AG04449 (cell line): ENCODE data around the gene ZNF652.

Source experiments
- CTCF ChIA-PET: fragments of 350-600 bp; formaldehyde crosslinking; extraction: SDS; loops from one replicate; lab custom pipeline; 2021; ENCODE audit warnings: antibody characterized with exemption; lab: Yijun Ruan, JAX
- POLR2A ChIA-PET: fragments of 400-600, 350-600 bp; formaldehyde crosslinking; extraction: SDS; loops from one replicate; lab custom pipeline; 2020; ENCODE audit warnings: antibody characterized with exemption, inconsistent platforms; lab: Yijun Ruan, JAX
- DNase-seq: peaks from one replicate; pipeline ENCODE4 v3.0.0-alpha.2; 2010; ENCODE audit warnings: low read depth, low spot score
- H3K4me3 ChIP-seq: 2 replicates; pipeline ENCODE4 v1.5.1; 2011; ENCODE audit warnings: low read depth, mild to moderate bottlenecking, control low read depth, low read length
- TF ChIP-seq, protein P1 (sequence below): IDR thresholded peaks from one replicate; pipeline ENCODE4 v1.5.1; 2011; ENCODE audit warnings: mild to moderate bottlenecking, moderate library complexity, low read length, control low read depth, inconsistent platforms; ENCODE audit not compliant: insufficient read depth; ENCODE audit errors: missing control alignments

The ZNF652 gene

GRCh38 chr17:49249292-49249794 lies 112.7 kb downstream of the ZNF652 start:
- ChIA-PET CTCF (interaction anchor here (0.7 to 1.4 kb wide), 4 partner anchors 10 to 22 kb away, joined by 3 to 4 read pairs (median 3); partner anchors contain the start of gene PHOSPHO1), POLR2A (no interaction called here)
- TF ChIP-seq, protein P1, sequence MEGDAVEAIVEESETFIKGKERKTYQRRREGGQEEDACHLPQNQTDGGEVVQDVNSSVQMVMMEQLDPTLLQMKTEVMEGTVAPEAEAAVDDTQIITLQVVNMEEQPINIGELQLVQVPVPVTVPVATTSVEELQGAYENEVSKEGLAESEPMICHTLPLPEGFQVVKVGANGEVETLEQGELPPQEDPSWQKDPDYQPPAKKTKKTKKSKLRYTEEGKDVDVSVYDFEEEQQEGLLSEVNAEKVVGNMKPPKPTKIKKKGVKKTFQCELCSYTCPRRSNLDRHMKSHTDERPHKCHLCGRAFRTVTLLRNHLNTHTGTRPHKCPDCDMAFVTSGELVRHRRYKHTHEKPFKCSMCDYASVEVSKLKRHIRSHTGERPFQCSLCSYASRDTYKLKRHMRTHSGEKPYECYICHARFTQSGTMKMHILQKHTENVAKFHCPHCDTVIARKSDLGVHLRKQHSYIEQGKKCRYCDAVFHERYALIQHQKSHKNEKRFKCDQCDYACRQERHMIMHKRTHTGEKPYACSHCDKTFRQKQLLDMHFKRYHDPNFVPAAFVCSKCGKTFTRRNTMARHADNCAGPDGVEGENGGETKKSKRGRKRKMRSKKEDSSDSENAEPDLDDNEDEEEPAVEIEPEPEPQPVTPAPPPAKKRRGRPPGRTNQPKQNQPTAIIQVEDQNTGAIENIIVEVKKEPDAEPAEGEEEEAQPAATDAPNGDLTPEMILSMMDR = no peak

GRCh38 chr17:49247944-49248343 lies 114.1 kb downstream of the ZNF652 start:
- CTCF ChIA-PET = interaction anchor here (0.5 to 1.4 kb wide), 3 partner anchors 11 to 24 kb away, joined by 3 to 4 read pairs (median 3); partner anchors contain the start of gene PHOSPHO1
- TF ChIP-seq, protein P1 = no peak

More at GRCh38 chr17:49249292-49249794, 112.7 kb downstream of the ZNF652 start:
- H3K4me3 ChIP-seq = no peak overlapping the region
- DNase-seq = no peak

GRCh38 chr17:49244839-49245238 lies 117.2 kb downstream of the ZNF652 start:
- CTCF ChIA-PET = no interaction called here
- H3K4me3 ChIP-seq = no peak overlapping the region
- DNase-seq = no peak
- POLR2A ChIA-PET = no interaction called here
- TF ChIP-seq, protein P1 = no peak

More at GRCh38 chr17:49247944-49248343, 114.1 kb downstream of the ZNF652 start:
- POLR2A ChIA-PET = no interaction called here
- no peak for DNase-seq
- H3K4me3 ChIP-seq = no peak overlapping the region
